Esophagus squamous epithelium (tissue), 4 donors: ENCODE results near the gene MALT1.

ENCODE experiments used
- POLR2A ChIP-seq, 4 donors: fragments of 450-650 bp; IDR thresholded peaks; one replicate each; pipeline ENCODE4 v1.6.1; 2017; ENCODE audit warnings: antibody characterized with exemption in 4 of 4, mild to moderate bottlenecking in 4 of 4, moderate library complexity in 3 of 4
- TF ChIP-seq, protein P1 (sequence below), 6 experiments: fragments of 450-650 bp in 4 of 6; fragments of 200-600 bp in 2 of 6; sonication (generic) in 2 of 6; IDR thresholded peaks; one replicate each; pipeline ENCODE4 v1.5.1; 2016 to 2019; ENCODE audit warnings: antibody characterized with exemption in 6 of 6, mild to moderate bottlenecking in 4 of 6, moderate library complexity in 4 of 6

DNA sequence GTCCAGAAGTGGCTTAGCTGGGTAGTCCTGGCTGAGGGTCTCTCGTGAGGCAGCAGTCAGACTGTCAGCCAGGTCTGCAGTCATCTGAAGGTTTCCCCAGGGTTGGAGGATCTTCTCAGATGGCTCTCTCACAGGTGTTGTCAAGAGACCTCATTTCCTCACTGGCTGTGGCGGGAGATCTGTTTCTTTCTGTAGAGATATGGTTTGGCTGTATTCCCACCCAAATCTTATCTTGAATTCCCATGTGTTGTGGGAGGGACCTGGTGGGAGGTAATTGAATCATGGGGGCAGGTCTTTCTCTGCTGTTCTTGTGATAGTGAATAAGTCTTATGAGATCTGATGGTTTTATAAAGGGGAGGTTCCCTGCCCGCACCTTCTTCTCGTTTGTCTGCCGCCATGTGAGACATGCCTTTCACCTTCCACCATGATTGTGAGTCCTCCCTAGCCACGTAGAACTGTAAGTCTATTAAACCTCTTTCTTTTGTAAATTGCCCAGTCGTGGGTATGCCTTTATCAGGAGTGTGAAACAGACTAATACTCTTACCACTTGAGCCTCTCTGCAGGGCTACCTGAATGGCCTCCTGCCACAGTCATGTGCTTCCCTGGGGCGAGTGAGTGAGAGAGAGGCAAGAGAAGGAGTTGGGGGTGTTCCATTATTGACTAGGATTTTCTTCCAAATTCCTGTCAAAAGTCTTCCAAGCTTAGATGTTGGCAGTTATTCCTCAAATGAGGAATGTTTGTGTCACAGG is 23.6 kb downstream of the MALT1 start:
- TF ChIP-seq, protein P1, sequence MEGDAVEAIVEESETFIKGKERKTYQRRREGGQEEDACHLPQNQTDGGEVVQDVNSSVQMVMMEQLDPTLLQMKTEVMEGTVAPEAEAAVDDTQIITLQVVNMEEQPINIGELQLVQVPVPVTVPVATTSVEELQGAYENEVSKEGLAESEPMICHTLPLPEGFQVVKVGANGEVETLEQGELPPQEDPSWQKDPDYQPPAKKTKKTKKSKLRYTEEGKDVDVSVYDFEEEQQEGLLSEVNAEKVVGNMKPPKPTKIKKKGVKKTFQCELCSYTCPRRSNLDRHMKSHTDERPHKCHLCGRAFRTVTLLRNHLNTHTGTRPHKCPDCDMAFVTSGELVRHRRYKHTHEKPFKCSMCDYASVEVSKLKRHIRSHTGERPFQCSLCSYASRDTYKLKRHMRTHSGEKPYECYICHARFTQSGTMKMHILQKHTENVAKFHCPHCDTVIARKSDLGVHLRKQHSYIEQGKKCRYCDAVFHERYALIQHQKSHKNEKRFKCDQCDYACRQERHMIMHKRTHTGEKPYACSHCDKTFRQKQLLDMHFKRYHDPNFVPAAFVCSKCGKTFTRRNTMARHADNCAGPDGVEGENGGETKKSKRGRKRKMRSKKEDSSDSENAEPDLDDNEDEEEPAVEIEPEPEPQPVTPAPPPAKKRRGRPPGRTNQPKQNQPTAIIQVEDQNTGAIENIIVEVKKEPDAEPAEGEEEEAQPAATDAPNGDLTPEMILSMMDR (IDR thresholded peaks at IDR 0.05): no peak
- TF ChIP-seq POLR2A (IDR thresholded peaks at IDR 0.05): no peak
